Nephron progenitor cell (in vitro differentiated cells): Measurements from ENCODE around the gene ZNF431.
A peak's percentile ranks its signal among the peaks of the same experiment; 100 is the strongest.

ENCODE experiments used
- DNase-seq: peaks from one replicate; pipeline ENCODE4 v3.0.0; 2021
- H3K27ac Mint-ChIP-seq: 2 replicates; pipeline ENCODE4 v1.8.0; 2021; ENCODE audit warnings: mild to moderate bottlenecking, moderate library complexity, mixed read lengths
- H3K27me3 Mint-ChIP-seq: 2 replicates; pipeline ENCODE4 v1.8.0; 2021; ENCODE audit warnings: mild to moderate bottlenecking, low read depth, mixed read lengths; ENCODE audit not compliant: poor library complexity
- H3K36me3 Mint-ChIP-seq: 2 replicates; pipeline ENCODE4 v1.8.0; 2021; ENCODE audit warnings: low read depth, mixed read lengths
- H3K4me1 Mint-ChIP-seq: 2 replicates; pipeline ENCODE4 v1.8.0; 2021; ENCODE audit warnings: mixed read lengths
- H3K4me3 Mint-ChIP-seq: 2 replicates; pipeline ENCODE4 v1.8.0; 2021; ENCODE audit warnings: mild to moderate bottlenecking, moderate library complexity, mixed read lengths
- H3K9me3 Mint-ChIP-seq: 2 replicates; pipeline ENCODE4 v1.8.0; 2021; ENCODE audit warnings: mild to moderate bottlenecking, moderate library complexity, mixed read lengths
- CTCF ChIP-seq: fragments of 200-600 bp; sonication (generic); IDR thresholded peaks from 2 replicates; pipeline ENCODE4 v1.5.0; 2021; ENCODE audit warnings: antibody characterized with exemption

ZNF431 gene

GRCh38 chr19:21141787-21142464 lies at the start of gene ZNF431:
Gene ZNF431, plus strand, starts transcription at chr19:21142040. Its CDS starts 144 bp downstream, at chr19:21142184.
- peaks cover 53% of the 10 kb centered on the region for H3K36me3 Mint-ChIP-seq
- peak within 1 kb of the TSS; percentile 100 for H3K27ac Mint-ChIP-seq
- peaks cover 20% of the 10 kb centered on the region for H3K4me1 Mint-ChIP-seq
- DNase-seq, result peak; percentile 83
- H3K4me3 Mint-ChIP-seq, result peak within 1 kb of the TSS; percentile 99
- peaks cover 53% of the 10 kb centered on the region for H3K9me3 Mint-ChIP-seq
- peaks cover 4% of the 10 kb centered on the region for H3K27me3 Mint-ChIP-seq
- no peak for TF ChIP-seq CTCF

GRCh38 chr19:21092109-21092508 lies 49.7 kb upstream of the ZNF431 start:
- H3K4me1 Mint-ChIP-seq, result peaks cover 8% of the 10 kb centered on the region
- no peaks in the 10 kb centered on the region for H3K27me3 Mint-ChIP-seq
- H3K36me3 Mint-ChIP-seq, result peaks cover 94% of the 10 kb centered on the region
- no peak for TF ChIP-seq CTCF
- H3K4me3 Mint-ChIP-seq, result no peak overlapping the region
- peak overlapping the region; percentile 68 for H3K27ac Mint-ChIP-seq
- DNase-seq, result no peak
- peaks cover 26% of the 10 kb centered on the region for H3K9me3 Mint-ChIP-seq

DNA sequence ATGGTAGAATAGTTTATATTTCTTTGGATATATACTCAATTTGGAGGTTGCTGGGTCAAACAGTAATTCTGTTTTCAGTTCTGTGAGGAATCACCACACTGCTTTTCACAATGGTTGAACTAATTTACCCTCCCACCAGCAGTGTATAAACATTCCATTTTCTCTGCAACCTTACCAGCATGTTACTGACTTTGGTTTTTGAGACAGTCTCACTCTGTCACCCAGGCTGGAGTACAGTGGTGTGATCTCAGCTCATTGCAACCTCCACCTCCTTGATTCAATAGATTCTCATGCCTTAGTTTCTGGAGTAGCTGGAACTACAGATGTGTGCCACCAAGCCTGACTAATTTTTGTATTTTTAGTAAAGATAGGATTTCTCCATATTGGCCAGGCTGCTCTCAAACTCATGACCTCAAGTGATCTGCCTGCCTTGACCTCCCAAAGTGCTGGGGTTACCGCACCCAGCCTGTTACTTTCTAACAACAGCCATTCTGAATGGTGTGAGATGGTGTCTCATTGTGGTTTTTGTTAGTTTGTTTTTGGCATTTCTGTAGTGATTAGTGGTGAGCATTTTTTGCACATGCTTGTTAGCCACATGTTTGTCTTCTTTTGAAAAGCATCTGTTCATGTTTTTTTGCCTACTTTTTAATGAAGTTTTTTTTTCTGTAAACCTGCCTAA lies 47.4 kb upstream of the ZNF431 start:
- DNase-seq, result no peak
- no peaks in the 10 kb centered on the region for H3K27me3 Mint-ChIP-seq
- H3K36me3 Mint-ChIP-seq, result peaks cover 95% of the 10 kb centered on the region
- no peak for TF ChIP-seq CTCF
- peaks cover 26% of the 10 kb centered on the region for H3K9me3 Mint-ChIP-seq
- no peak overlapping the region for H3K4me3 Mint-ChIP-seq
- peak overlapping the region; percentile 71 for H3K27ac Mint-ChIP-seq
- H3K4me1 Mint-ChIP-seq, result peaks cover 8% of the 10 kb centered on the region

DNA sequence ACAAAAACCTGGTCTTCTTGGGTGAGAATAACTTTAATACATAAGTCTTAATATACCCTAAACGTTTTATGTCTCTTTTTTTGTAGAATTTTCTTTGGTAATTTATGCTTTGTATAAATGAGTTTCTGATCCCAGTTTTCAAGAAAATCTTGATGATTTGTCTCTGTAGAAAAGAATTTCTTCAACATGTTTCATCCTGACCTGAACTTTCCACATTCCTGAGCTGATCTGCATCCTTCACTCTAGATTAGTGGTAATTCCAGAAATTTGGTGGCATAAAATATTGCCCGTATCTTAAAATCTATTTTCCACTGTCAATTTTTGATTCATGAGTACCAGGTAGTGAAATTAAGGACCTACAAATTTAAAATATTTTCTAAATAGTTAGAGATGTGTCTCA lies 43.5 kb upstream of the ZNF431 start:
- H3K9me3 Mint-ChIP-seq, result peaks cover 17% of the 10 kb centered on the region
- no peaks in the 10 kb centered on the region for H3K27me3 Mint-ChIP-seq
- H3K4me1 Mint-ChIP-seq, result no peaks in the 10 kb centered on the region
- no peak for DNase-seq
- no peak overlapping the region for H3K4me3 Mint-ChIP-seq
- no peak for TF ChIP-seq CTCF
- H3K27ac Mint-ChIP-seq, result no peak overlapping the region
- H3K36me3 Mint-ChIP-seq, result peaks cover 84% of the 10 kb centered on the region

DNA sequence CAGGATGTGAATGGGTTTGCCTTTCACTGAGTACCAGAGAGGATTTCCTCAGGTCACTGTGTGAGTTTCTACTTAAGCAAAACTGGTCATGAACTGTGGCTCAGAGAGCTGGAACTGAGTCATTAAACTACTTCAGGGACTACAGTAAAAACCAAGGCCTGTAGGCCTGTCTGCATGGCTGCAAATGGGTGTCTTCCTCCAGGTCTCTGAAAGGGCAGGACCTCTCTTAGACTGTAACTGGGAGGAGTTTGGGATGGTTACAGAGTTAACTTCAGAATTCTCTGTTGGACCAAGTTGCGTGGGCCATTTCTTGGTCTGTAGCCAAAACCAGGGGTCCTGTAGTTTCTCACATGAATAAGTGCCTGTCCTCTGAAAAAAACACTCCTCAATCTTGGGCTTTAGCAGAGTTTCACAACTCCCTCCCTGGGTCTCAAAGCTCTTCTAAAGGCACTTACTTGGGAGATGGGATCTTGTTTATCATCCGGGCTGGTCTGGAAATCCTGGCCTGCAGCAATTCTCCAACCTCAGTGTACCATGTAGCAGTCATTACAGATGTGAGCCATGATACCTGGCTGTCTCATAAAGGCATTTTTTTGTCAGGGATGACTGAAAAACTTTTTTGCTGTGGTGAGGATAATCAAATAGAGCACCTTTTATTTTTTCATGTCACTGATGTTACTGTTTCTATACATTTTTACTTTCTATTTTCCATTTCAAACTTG lies 40.2 kb upstream of the ZNF431 start:
- peak overlapping the region; percentile 89 for H3K27ac Mint-ChIP-seq
- DNase-seq, result no peak
- no peak overlapping the region for H3K4me3 Mint-ChIP-seq
- H3K4me1 Mint-ChIP-seq, result no peaks in the 10 kb centered on the region
- peaks cover 3% of the 10 kb centered on the region for H3K9me3 Mint-ChIP-seq
- peaks cover 81% of the 10 kb centered on the region for H3K36me3 Mint-ChIP-seq
- no peaks in the 10 kb centered on the region for H3K27me3 Mint-ChIP-seq
- TF ChIP-seq CTCF, result no peak
